Neuronal stem cell (in vitro differentiated cells): ENCODE data around the gene GSKIP.

Experiments used
- DNase-seq: peaks from one replicate; pipeline ENCODE4 v3.0.0-alpha.2; 2013; ENCODE audit warnings: low spot score
- H2AFZ ChIP-seq: one replicate; pipeline ENCODE4 v1.6.1; 2013; ENCODE audit warnings: mild to moderate bottlenecking, low read length, inconsistent platforms
- H2AK5ac ChIP-seq: 2 replicates; pipeline ENCODE4 v1.6.1; 2013; ENCODE audit warnings: low read depth, mild to moderate bottlenecking, inconsistent platforms, low read length, moderate library complexity, mixed read lengths
- H2BK120ac ChIP-seq: 2 replicates; pipeline ENCODE4 v1.6.1; 2013; ENCODE audit warnings: low read depth, mild to moderate bottlenecking, inconsistent platforms, low read length, moderate library complexity, mixed read lengths
- H2BK12ac ChIP-seq: one replicate; pipeline ENCODE4 v1.6.1; 2013; ENCODE audit warnings: low read length, inconsistent platforms
- H2BK15ac ChIP-seq: 2 replicates; pipeline ENCODE4 v1.6.1; 2013; ENCODE audit warnings: mild to moderate bottlenecking, low read length, inconsistent platforms, mixed read lengths
- H2BK5ac ChIP-seq: one replicate; pipeline ENCODE4 v1.6.1; 2013; ENCODE audit warnings: inconsistent platforms, mild to moderate bottlenecking, low read length, moderate library complexity
- H3K14ac ChIP-seq: one replicate; pipeline ENCODE4 v1.6.1; 2013; ENCODE audit warnings: low read length, inconsistent platforms
- H3K18ac ChIP-seq: 2 replicates; pipeline ENCODE4 v1.6.1; 2013; ENCODE audit warnings: low read length, inconsistent platforms
- H3K23ac ChIP-seq: 2 replicates; pipeline ENCODE4 v1.6.1; 2013; ENCODE audit warnings: low read depth, mild to moderate bottlenecking, mixed read lengths, low read length, inconsistent platforms; ENCODE audit not compliant: poor library complexity
- H3K27ac ChIP-seq: replicated peaks from 3 replicates; pipeline ENCODE4 v1.5.1; 2013; ENCODE audit warnings: low read length, inconsistent platforms
- H3K27me3 ChIP-seq, 3 experiments: 2 replicates each; pipeline ENCODE4 v1.6.1; 2013; ENCODE audit warnings: low read length in 3 of 3, mild to moderate bottlenecking in 2 of 3, inconsistent platforms in 1 of 3, low read depth in 1 of 3, mixed read lengths in 1 of 3, moderate library complexity in 1 of 3; ENCODE audit not compliant: control insufficient read depth in 3 of 3, insufficient read depth in 3 of 3
- H3K36me3 ChIP-seq, 2 donors: replicated peaks in 1 of 2; 2 replicates each; pipeline ENCODE4 v1.6.1; 2013; ENCODE audit warnings: low read length in 2 of 2; ENCODE audit not compliant: control insufficient read depth in 2 of 2, insufficient read depth in 2 of 2
- H3K4ac ChIP-seq: 2 replicates; pipeline ENCODE4 v1.6.1; 2013; ENCODE audit warnings: inconsistent platforms, mild to moderate bottlenecking, low read length, moderate library complexity
- H3K4me1 ChIP-seq, 2 donors: 1 replicate in 1 of 2; 2 replicates in 1 of 2; pipeline ENCODE4 v1.6.1; 2013; ENCODE audit warnings: low read length in 2 of 2, low read depth in 1 of 2; ENCODE audit not compliant: control insufficient read depth in 2 of 2, insufficient read depth in 1 of 2
- H3K4me2 ChIP-seq: one replicate; pipeline ENCODE4 v1.6.1; 2013; ENCODE audit warnings: mild to moderate bottlenecking, low read length, inconsistent platforms; ENCODE audit not compliant: insufficient read depth, poor library complexity, severe bottlenecking
- H3K4me3 ChIP-seq, 2 donors: 2 replicates each; pipeline ENCODE4 v1.5.1; 2013; ENCODE audit warnings: low read length in 2 of 2, mild to moderate bottlenecking in 2 of 2, inconsistent platforms in 1 of 2, moderate library complexity in 1 of 2
- H3K79me1 ChIP-seq: one replicate; pipeline ENCODE4 v1.6.1; 2013; ENCODE audit warnings: low read depth, mild to moderate bottlenecking, inconsistent platforms, low read length, moderate library complexity
- H3K9ac ChIP-seq: one replicate; pipeline ENCODE4 v1.6.1; 2013; ENCODE audit warnings: mild to moderate bottlenecking, low read depth, low read length, inconsistent platforms; ENCODE audit not compliant: poor library complexity
- H3K9me3 ChIP-seq, 2 donors: replicated peaks in 1 of 2; 2 replicates each; pipeline versions ENCODE3 to v1.6.1; 2013; ENCODE audit warnings: low read length in 2 of 2, mild to moderate bottlenecking in 2 of 2, inconsistent platforms in 1 of 2, low read depth in 1 of 2, mixed read lengths in 1 of 2, moderate library complexity in 1 of 2; ENCODE audit not compliant: control insufficient read depth in 2 of 2, insufficient read depth in 1 of 2
- H4K8ac ChIP-seq: one replicate; pipeline ENCODE4 v1.6.1; 2013; ENCODE audit warnings: low read depth, mild to moderate bottlenecking, inconsistent platforms, low read length, moderate library complexity
- H4K91ac ChIP-seq: one replicate; pipeline ENCODE4 v1.6.1; 2013; ENCODE audit warnings: low read length, low read depth, mild to moderate bottlenecking, inconsistent platforms; ENCODE audit not compliant: poor library complexity
- WGBS, 2 donors: extraction: QIAGEN DNeasy Blood & Tissue Kit; methylation state at CpG; one replicate each; pipeline ENCODE4 v1.1.7; 2013; ENCODE audit warnings: missing lambda C conversion rate in 2 of 2, mixed read lengths in 1 of 2; ENCODE audit not compliant: insufficient read length in 2 of 2, insufficient replicate concordance in 1 of 2; ENCODE audit errors: extremely low coverage in 2 of 2; 5-methylcytosine and 5-hydroxymethylcytosine counted together

The GSKIP gene

DNA sequence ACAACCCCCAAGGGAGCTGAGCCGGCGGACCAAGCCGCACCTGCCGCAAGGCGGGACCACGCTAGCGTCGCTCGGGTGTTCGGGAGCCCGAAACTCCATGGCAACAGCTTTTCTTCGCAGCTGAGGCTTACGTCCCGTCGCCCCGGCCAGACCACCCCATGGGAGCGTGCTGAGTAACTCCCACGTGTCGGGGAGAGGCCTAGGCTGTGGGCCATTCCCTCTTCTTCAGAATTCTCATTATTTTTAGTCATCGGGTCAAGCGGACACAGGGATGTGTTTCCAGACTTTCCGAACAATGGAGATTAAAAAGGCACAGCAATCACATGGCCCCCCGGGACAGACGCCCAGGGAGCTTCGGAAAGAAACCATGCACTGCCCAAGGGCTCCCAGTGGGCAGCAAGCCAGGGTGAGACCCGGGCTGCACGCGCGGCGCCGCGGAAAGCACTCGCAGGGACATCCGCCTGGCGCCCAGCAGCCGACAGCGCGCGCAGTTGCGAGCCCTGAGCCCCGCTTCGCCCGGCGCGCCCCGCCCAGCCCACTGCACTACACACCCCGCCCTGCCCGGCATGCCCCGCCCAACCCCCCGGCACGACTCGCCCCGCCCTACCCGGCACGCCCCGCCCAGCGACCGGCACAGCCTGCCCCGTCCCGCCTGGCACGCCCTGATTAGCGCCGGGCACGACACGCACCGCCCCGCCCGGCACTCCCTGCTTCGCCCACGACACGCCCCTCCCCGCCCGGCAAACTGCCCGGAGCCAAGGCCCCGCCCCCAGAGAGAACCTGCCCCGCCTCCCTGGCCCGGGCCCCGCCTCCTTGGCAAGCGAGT is 28.2 kb downstream of the GSKIP start:
- H2BK5ac ChIP-seq: no peak overlapping the region
- H3K9ac ChIP-seq: no peak overlapping the region
- H3K36me3 ChIP-seq: peaks cover 2 to 15% of the 10 kb centered on the region in 2 donors
- no peak overlapping the region for H4K91ac ChIP-seq
- no CpG with 5 or more reads among the region's 79 CpGs for WGBS, 2 donors
- H3K4me1 ChIP-seq: peaks cover 2 to 5% of the 10 kb centered on the region in 2 donors
- H3K4me3 ChIP-seq: peak overlapping the region; percentile 52 to 85
- no peak overlapping the region for H2AK5ac ChIP-seq
- no peak overlapping the region for H3K4ac ChIP-seq
- H2BK12ac ChIP-seq: peak overlapping the region; percentile 73
- H3K27me3 ChIP-seq: peaks cover 0 to 10% (median 7%) of the 10 kb centered on the region in 3 experiments
- H2BK15ac ChIP-seq: no peak overlapping the region
- H3K4me2 ChIP-seq: peak overlapping the region; percentile 96
- H3K18ac ChIP-seq: peak overlapping the region; percentile 93
- peaks cover 2% of the 10 kb centered on the region for H3K79me1 ChIP-seq
- H2AFZ ChIP-seq: peak overlapping the region; percentile 100
- no peak overlapping the region for H3K27ac ChIP-seq
- H3K14ac ChIP-seq: peak overlapping the region; percentile 94
- H3K9me3 ChIP-seq: no peaks in the 10 kb centered on the region
- DNase-seq: peak; percentile 95
- no peak overlapping the region for H2BK120ac ChIP-seq
- H4K8ac ChIP-seq: no peak overlapping the region
- peak overlapping the region; percentile 29 for H3K23ac ChIP-seq

DNA sequence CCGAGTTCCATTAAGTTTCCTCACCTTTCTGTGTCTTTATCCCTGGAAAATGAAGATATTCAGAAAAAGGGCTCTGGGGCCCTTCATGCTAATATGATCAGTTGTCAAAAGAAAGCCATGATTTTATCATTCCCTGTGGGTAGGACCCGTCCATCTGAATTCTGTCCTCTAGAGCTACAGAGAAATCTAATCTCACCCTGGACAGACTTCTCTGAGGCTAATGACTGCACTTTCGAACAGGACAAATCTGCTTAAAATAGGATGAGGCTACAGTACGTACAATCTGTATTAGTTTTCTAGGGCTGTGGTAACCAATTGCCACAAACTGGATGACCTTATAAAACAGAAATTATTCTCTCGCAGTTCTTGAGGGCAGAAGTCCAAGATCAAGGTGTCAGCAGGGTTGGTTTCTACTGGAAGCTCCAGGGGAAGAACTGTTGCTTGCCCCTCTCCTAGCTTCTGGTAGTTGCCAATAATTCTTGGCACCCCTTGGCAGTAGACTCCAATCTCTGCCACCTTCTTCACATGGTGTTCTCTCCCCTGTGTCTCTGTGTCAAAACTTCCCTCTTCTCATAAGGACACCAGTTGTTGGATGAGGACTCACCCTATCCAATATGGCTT is 29.9 kb downstream of the GSKIP start:
- Histone ChIP-seq H3K4ac (no peak overlapping the region), H2BK12ac (no peak overlapping the region), H4K91ac (no peak overlapping the region), H3K27ac (no peak overlapping the region), H3K23ac (no peak overlapping the region), H3K9ac (no peak overlapping the region), H3K4me1 (peaks cover 2 to 5% of the 10 kb centered on the region in 2 donors), H3K4me2 (no peak overlapping the region), H3K18ac (no peak overlapping the region), H3K4me3 (no peak overlapping the region), H3K27me3 (peaks cover 0 to 10% (median 7%) of the 10 kb centered on the region in 3 experiments), H2AFZ (peak overlapping the region; percentile 100), H3K79me1 (no peaks in the 10 kb centered on the region), H3K9me3 (no peaks in the 10 kb centered on the region), H2BK15ac (no peak overlapping the region), H3K14ac (no peak overlapping the region), H2BK5ac (no peak overlapping the region), H2AK5ac (no peak overlapping the region), H2BK120ac (no peak overlapping the region), H4K8ac (no peak overlapping the region), H3K36me3 (peaks cover 0 to 6% of the 10 kb centered on the region in 2 donors)
- no peak for DNase-seq
- no CpG with 5 or more reads among the region's 5 CpGs for WGBS, 2 donors

DNA sequence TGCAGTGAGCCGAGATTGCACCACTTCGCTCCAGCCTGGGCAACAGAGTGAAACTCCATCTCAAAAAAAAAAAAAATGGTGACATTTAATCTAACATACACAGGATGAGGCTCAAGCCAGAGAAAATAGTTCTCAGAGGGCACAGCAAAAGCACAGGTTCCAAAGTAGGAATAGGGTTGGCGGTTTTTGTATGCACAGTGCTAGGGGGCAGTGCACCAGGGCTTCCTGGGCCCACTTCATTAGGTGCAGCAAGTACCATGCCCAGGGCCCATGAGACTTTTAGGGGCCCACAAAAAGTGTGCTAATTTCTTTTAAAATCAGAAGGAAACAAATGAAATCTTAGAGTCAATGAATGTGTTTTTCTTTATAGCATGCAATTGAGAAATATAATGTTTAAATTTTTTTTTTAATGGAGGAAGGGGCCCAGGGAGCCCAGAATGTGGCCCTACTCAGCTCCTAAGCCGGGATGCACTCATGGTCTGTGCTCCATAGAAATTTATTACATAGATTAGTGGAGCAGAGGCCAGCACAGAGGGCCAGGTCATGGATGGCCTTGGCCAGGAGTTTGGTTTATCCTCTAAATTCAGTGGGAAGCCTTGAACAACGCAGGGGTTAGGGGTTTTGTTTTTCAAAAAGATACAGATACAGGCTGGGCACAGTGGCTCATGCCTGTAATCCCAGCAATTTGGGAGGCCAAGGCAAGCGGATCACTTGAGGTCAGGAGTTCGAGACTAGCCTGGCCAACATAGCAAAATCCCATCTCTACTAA is 30.9 kb downstream of the GSKIP start:
- Histone ChIP-seq H3K4me2 (no peak overlapping the region), H2BK12ac (no peak overlapping the region), H4K91ac (no peak overlapping the region), H2BK15ac (no peak overlapping the region), H3K23ac (no peak overlapping the region), H3K36me3 (no peaks in the 10 kb centered on the region), H3K27me3 (peaks cover 0 to 10% (median 7%) of the 10 kb centered on the region in 3 experiments), H3K4me1 (peaks cover 2 to 5% of the 10 kb centered on the region in 2 donors), H3K9me3 (no peaks in the 10 kb centered on the region), H3K4me3 (no peak overlapping the region), H3K79me1 (no peaks in the 10 kb centered on the region), H2AFZ (no peak overlapping the region), H3K9ac (no peak overlapping the region), H3K27ac (no peak overlapping the region), H2BK5ac (no peak overlapping the region), H3K18ac (no peak overlapping the region), H2BK120ac (no peak overlapping the region), H4K8ac (no peak overlapping the region), H3K4ac (no peak overlapping the region), H3K14ac (no peak overlapping the region), H2AK5ac (no peak overlapping the region)
- WGBS, 2 donors: no CpG with 5 or more reads among the region's 7 CpGs
- no peak for DNase-seq

DNA sequence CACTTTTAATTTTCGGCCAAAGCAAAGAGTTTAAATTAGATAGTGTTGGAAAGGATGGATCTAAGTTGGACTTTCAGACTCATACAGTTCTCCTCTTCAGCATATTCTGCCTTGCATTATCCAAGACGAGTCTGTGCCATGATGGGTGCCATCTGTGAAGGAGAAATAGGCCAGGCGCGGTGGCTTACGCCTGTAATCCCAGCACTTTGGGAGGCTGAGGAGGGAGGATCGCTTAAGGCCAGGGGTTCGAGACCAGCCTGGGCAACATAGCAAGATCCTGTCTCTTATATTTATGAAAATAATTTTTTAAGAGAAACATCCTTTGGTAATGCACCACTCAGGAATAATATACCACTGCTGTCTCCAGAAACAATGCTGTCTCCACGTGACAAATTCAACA is 35.1 kb downstream of the GSKIP start:
- Histone ChIP-seq H3K18ac (no peak overlapping the region), H3K27ac (no peak overlapping the region), H3K14ac (no peak overlapping the region), H3K4me1 (no peaks in the 10 kb centered on the region), H3K27me3 (peaks cover 0 to under 1% (median 0%) of the 10 kb centered on the region in 3 experiments), H3K9ac (no peak overlapping the region), H3K23ac (no peak overlapping the region), H2AFZ (no peak overlapping the region), H2BK5ac (no peak overlapping the region), H2BK12ac (no peak overlapping the region), H2BK120ac (no peak overlapping the region), H3K79me1 (no peaks in the 10 kb centered on the region), H2AK5ac (no peak overlapping the region), H4K8ac (no peak overlapping the region), H3K9me3 (no peaks in the 10 kb centered on the region), H4K91ac (no peak overlapping the region), H3K4me3 (no peak overlapping the region), H3K4ac (no peak overlapping the region), H3K4me2 (no peak overlapping the region), H3K36me3 (no peaks in the 10 kb centered on the region), H2BK15ac (no peak overlapping the region)
- no peak for DNase-seq
- WGBS, 2 donors: no CpG with 5 or more reads among the region's 8 CpGs
